CD1c-positive myeloid dendritic cell (primary cell): ENCODE results near the gene FAM25G.
"Not testable (repeated sequence)": the region's sequence is repeated elsewhere in the genome, so short reads cannot be mapped to it uniquely, and the experiment has no call there.

Experiments
- DNase-seq: peaks from one replicate; pipeline ENCODE4 v3.0.0-alpha.2; 2016; ENCODE audit errors: extremely low spot score

FAM25G gene

GRCh38 chr10:47491600-47491999 lies at the start of gene FAM25G:
TSS of gene FAM25G (minus strand) at chr10:47491700. CDS start at chr10:47491674, 26 bp downstream.
- DNase-seq, result not testable (repeated sequence)

- not testable (repeated sequence) for DNase-seq
Measured at GRCh38 chr10:47536430-47536829, 44.9 kb upstream of the FAM25G start.

- not testable (repeated sequence) for DNase-seq
Measured at GRCh38 chr10:47523475-47523874, 32.0 kb upstream of the FAM25G start, which contains the start of gene AGAP9. TSS of gene AGAP9 (minus strand) at chr10:47523638. CDS start at chr10:47523526, 112 bp downstream.

- not testable (repeated sequence) for DNase-seq
Measured at GRCh38 chr10:47502313-47502712, 10.8 kb upstream of the FAM25G start.

GRCh38 chr10:47494226-47494625 lies 2.7 kb upstream of the FAM25G start:
- not testable (repeated sequence) for DNase-seq

GRCh38 chr10:47489630-47490029 lies 1.9 kb downstream of the FAM25G start:
- DNase-seq, result not testable (repeated sequence)

GRCh38 chr10:47485943-47486342 lies 5.6 kb downstream of the FAM25G start:
- not testable (repeated sequence) for DNase-seq

- not testable (repeated sequence) for DNase-seq
Measured at GRCh38 chr10:47484786-47485185, 6.7 kb downstream of the FAM25G start.

- DNase-seq, result not testable (repeated sequence)
Measured at GRCh38 chr10:47483923-47484322, 7.6 kb downstream of the FAM25G start, which contains the start of gene ANXA8. TSS of gene ANXA8 (minus strand) at chr10:47484115. CDS start at chr10:47483933, 182 bp downstream.

- not testable (repeated sequence) for DNase-seq
Measured at GRCh38 chr10:47482367-47482766, 9.1 kb downstream of the FAM25G start.

GRCh38 chr10:47481768-47482181 lies 9.7 kb downstream of the FAM25G start:
- DNase-seq, result not testable (repeated sequence)

GRCh38 chr10:47481182-47481766 lies 10.2 kb downstream of the FAM25G start:
- DNase-seq, result not testable (repeated sequence)

- not testable (repeated sequence) for DNase-seq
Measured at GRCh38 chr10:47480133-47480532, 11.4 kb downstream of the FAM25G start.

GRCh38 chr10:47478114-47478513 lies 13.4 kb downstream of the FAM25G start:
- DNase-seq, result not testable (repeated sequence)

GRCh38 chr10:47477078-47477477 lies 14.4 kb downstream of the FAM25G start:
- DNase-seq, result not testable (repeated sequence)

GRCh38 chr10:47475101-47475500 lies 16.4 kb downstream of the FAM25G start:
- DNase-seq, result not testable (repeated sequence)

- not testable (repeated sequence) for DNase-seq
Measured at GRCh38 chr10:47473516-47473915, 18.0 kb downstream of the FAM25G start.

- DNase-seq, result not testable (repeated sequence)
Measured at GRCh38 chr10:47472647-47473046, 18.9 kb downstream of the FAM25G start.

GRCh38 chr10:47472072-47472471 lies 19.4 kb downstream of the FAM25G start:
- DNase-seq, result not testable (repeated sequence)

- DNase-seq, result not testable (repeated sequence)
Measured at GRCh38 chr10:47468731-47469528, 22.6 kb downstream of the FAM25G start.

GRCh38 chr10:47467957-47468356 lies 23.5 kb downstream of the FAM25G start:
- DNase-seq, result not testable (repeated sequence)

- not testable (repeated sequence) for DNase-seq
Measured at GRCh38 chr10:47467458-47467857, 24.0 kb downstream of the FAM25G start.
